Astrocyte of the spinal cord (primary cell): ENCODE measurements around the gene P2RX7.

Experiments used
- DNase-seq: peaks from one replicate; pipeline ENCODE4 v3.0.0; 2011; ENCODE audit warnings: low read depth, low spot score
- H3K4me3 ChIP-seq: 2 replicates; pipeline ENCODE4 v1.5.1; 2011; ENCODE audit warnings: low read depth, mild to moderate bottlenecking, low read length, moderate library complexity
- in situ Hi-C: cut with HindIII; loops from 2 replicates; pipeline ENCODE4 v1.10.0; 2017; ENCODE audit warnings: low sequenced_read_pairs
- TF ChIP-seq, protein P1 (sequence below): IDR thresholded peaks from 2 replicates; pipeline ENCODE4 v1.5.1; 2012; ENCODE audit warnings: low read depth, mild to moderate bottlenecking, low read length, inconsistent platforms

The P2RX7 gene

GRCh38 chr12:121088195-121088585 lies 44.5 kb upstream of the P2RX7 start:
- DNase-seq, result no peak
- TF ChIP-seq, protein P1, sequence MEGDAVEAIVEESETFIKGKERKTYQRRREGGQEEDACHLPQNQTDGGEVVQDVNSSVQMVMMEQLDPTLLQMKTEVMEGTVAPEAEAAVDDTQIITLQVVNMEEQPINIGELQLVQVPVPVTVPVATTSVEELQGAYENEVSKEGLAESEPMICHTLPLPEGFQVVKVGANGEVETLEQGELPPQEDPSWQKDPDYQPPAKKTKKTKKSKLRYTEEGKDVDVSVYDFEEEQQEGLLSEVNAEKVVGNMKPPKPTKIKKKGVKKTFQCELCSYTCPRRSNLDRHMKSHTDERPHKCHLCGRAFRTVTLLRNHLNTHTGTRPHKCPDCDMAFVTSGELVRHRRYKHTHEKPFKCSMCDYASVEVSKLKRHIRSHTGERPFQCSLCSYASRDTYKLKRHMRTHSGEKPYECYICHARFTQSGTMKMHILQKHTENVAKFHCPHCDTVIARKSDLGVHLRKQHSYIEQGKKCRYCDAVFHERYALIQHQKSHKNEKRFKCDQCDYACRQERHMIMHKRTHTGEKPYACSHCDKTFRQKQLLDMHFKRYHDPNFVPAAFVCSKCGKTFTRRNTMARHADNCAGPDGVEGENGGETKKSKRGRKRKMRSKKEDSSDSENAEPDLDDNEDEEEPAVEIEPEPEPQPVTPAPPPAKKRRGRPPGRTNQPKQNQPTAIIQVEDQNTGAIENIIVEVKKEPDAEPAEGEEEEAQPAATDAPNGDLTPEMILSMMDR, result no peak
- no peak overlapping the region for H3K4me3 ChIP-seq
- in situ Hi-C loops, result no loop called here

DNA sequence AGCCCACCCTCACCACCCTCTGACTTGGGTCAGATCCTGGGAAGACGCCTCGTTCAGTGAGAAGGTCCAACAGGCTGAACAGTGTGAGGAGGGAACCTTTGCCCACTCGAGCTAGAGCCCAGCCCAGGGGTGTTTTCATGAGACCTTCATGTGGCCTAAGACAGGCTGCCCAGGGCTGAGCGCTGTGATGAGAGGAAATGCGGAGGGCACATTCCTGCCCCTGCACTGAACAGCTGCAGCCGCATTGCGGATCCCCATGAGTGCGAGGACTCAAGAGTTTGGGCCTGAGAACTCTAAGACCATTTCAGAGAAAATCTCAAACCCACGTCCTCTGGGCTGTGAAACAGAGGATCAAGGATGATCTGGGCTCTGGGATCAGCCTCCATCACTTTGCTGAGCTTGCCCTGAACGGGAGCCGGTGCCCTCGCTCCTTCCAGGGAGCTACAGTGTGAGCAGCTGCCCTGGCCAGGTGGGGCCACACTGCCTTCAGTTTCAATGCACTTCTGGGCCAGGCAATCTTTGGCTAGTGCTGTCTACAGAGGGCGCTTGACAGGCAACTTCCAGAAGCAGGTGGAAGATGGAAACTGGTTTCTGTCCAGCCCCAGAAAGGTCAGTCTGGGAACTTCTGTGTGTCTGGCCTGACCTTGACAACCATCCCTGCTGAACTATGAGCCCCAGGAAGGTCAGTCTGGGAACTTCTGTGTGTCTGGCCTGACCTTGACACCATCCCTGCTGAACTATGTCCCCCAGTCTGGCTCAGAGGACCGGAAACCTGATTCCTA lies 43.5 kb upstream of the P2RX7 start:
- DNase-seq, result no peak
- in situ Hi-C loops, result no loop called here
- TF ChIP-seq, protein P1, result no peak
- H3K4me3 ChIP-seq, result no peak overlapping the region

DNA sequence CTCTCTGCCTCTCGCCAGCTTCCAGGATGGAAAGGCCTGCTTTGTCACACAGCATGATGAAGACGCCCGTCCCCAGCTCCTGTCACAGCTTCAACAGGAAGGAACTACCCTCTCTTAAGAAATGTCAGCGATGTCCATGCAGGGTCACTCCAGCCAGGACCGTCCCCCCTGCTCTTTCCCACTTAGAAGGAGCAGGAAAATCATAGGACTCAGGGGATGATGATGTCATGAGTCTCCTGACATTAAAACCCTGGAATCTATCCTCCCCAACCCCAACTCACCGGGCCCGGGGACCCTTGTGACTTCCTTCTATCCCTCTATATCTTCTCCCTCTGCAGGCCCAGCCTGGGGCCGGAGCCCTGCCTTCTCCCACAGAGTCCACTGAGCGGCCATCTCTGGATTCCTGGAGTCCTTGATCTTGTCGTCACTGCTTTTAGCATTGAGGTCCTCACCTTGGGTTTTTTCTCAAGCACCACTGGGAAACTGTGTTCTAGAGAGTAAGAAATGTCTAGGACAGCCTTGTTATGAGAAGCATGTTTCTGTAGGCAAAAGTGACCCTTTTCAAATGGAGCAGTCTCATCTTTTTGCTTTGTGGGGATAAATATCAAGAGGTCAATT lies 42.8 kb upstream of the P2RX7 start:
- TF ChIP-seq, protein P1, result no peak
- DNase-seq, result no peak
- in situ Hi-C loops, result no loop called here
- H3K4me3 ChIP-seq, result no peak overlapping the region

DNA sequence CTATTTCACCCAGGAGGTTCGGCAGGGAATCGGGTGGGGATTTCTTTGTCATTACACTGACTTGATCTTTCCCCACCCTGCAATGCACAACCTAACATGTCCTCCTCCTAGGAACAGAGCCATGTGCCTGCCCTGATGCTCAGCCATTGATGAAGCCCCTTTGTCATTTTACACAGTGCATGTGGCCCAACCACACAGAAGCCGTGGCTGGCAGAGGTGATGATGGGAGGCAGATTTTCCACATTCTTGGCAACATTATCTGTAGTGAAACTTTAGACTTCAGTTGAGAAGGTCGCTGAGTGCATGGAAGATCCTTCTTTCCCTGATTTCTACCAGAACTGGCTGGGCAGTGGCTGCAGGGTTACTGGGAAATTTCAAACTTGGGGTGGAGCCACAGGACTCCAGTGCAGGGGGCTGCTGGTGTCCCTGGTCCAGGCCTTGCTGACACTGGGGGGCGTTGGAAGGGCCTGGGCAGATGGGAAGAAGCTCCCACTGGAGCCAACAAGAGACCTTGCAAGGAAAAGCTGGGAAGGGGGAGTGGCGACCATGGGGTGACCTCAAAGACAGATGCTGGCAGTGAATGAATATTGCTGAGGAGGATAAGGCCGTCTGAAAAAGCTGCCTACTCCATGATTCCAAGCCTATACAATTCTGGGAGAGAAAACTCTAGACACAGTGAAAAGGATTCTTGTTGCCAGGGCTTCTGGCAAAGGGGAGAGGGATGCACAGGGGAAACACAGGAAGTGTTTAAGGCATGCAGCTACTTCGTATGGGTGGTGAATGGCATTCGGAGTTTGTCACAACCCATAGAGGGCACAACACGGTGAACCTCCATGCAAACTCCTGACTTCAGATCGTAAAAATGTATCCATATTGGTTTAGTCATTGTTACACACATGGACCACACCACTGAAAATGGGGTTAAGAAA lies 41.8 kb upstream of the P2RX7 start:
- TF ChIP-seq, protein P1, result no peak
- in situ Hi-C loops, result no loop called here

GRCh38 chr12:121092034-121092433 lies 40.6 kb upstream of the P2RX7 start:
- no peak overlapping the region for H3K4me3 ChIP-seq
- in situ Hi-C loops, result no loop called here
- TF ChIP-seq, protein P1, result no peak

More for the DNA sequence above, 41.8 kb upstream of the P2RX7 start:
- no peak overlapping the region for H3K4me3 ChIP-seq
- no peak for DNase-seq

GRCh38 chr12:121093487-121093891 lies 39.2 kb upstream of the P2RX7 start:
- in situ Hi-C loops, result no loop called here
- TF ChIP-seq, protein P1, result no peak
- no peak overlapping the region for H3K4me3 ChIP-seq
- DNase-seq, result no peak

More at GRCh38 chr12:121092034-121092433, 40.6 kb upstream of the P2RX7 start:
- DNase-seq, result no peak
